SJSA1 (cell line): ENCODE results near the gene XPNPEP2. TPM values are rescaled to one million over a fixed set of nuclear protein-coding genes. Genes with fewer than 3 reads are reported as not detected.

Source experiments
- DNase-seq, 2 experiments: peaks; one replicate each; pipeline ENCODE4 v3.0.0-alpha.2; 2015 to 2020; ENCODE audit warnings: low spot score in 2 of 2, low read depth in 1 of 2
- H3K27ac ChIP-seq: fragments of 250-450 bp; sonication (Bioruptor Pico); 2 replicates; pipeline ENCODE4 v1.5.1; 2020; ENCODE audit warnings: mild to moderate bottlenecking, moderate library complexity
- H3K27me3 ChIP-seq: fragments of 250-450 bp; sonication (Bioruptor Pico); replicated peaks from 2 replicates; pipeline ENCODE4 v1.5.1; 2020; ENCODE audit warnings: mild to moderate bottlenecking, moderate library complexity
- H3K36me3 ChIP-seq: fragments of 250-450 bp; sonication (Bioruptor Pico); 2 replicates; pipeline ENCODE4 v1.5.1; 2020; ENCODE audit warnings: mild to moderate bottlenecking
- H3K4me1 ChIP-seq: fragments of 250-450 bp; sonication (Bioruptor Pico); replicated peaks from 2 replicates; pipeline ENCODE4 v1.6.1; 2021; ENCODE audit warnings: mild to moderate bottlenecking
- H3K4me3 ChIP-seq: fragments of 250-450 bp; sonication (Bioruptor Pico); 2 replicates; pipeline ENCODE4 v1.5.1; 2020; ENCODE audit warnings: mild to moderate bottlenecking
- H3K9me3 ChIP-seq: fragments of 250-450 bp; sonication (Bioruptor Pico); replicated peaks from 2 replicates; pipeline ENCODE4 v1.5.1; 2020; ENCODE audit warnings: mild to moderate bottlenecking
- total RNA-seq: library from RNA; depleted of rRNA; stranded (reverse); fragments of >200 nt; shearing (Covaris generic); gene quantifications from 2 replicates; pipeline ENCODE4 v1.2.3, GENCODE V29; 2014

XPNPEP2 gene
- total RNA-seq, 1 experiment from 2014 or later = 0.03 TPM

- Histone ChIP-seq H3K27me3 (no peaks in the 10 kb centered on the region), H3K9me3 (no peaks in the 10 kb centered on the region), H3K36me3 (no peaks in the 10 kb centered on the region), H3K4me1 (peaks cover 4% of the 10 kb centered on the region; the same call in 1 of the 2 replicates), H3K4me3 (no peak overlapping the region), H3K27ac (no peak overlapping the region)
- no peak for DNase-seq
Observed at GRCh38 chrX:129781680-129782495, 43.1 kb downstream of the XPNPEP2 start.

DNA sequence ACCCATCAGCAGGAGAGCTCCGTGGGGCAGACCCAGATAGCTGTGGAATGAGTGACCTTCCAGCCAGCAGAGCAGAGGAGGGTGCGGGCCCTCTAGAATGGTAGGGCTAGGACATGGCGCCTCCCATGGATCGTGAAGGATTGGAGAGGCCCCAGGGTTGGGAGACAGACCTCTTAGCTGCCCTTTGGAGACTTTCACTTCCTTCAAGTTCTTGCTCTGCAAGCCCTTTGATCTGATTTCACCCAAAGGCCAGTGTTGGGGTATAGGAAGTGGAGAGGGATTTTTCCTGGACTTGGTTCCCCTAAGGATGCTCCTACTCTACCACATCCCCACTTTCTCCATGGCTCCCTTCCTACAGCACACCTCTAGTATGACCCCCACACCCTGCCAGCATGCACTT lies 43.9 kb downstream of the XPNPEP2 start:
- DNase-seq = no peak
- H3K36me3 ChIP-seq = no peaks in the 10 kb centered on the region
- no peaks in the 10 kb centered on the region for H3K27me3 ChIP-seq
- no peak overlapping the region for H3K4me3 ChIP-seq
- H3K9me3 ChIP-seq = no peaks in the 10 kb centered on the region
- H3K4me1 ChIP-seq = no peaks in the 10 kb centered on the region
- no peak overlapping the region for H3K27ac ChIP-seq

DNA sequence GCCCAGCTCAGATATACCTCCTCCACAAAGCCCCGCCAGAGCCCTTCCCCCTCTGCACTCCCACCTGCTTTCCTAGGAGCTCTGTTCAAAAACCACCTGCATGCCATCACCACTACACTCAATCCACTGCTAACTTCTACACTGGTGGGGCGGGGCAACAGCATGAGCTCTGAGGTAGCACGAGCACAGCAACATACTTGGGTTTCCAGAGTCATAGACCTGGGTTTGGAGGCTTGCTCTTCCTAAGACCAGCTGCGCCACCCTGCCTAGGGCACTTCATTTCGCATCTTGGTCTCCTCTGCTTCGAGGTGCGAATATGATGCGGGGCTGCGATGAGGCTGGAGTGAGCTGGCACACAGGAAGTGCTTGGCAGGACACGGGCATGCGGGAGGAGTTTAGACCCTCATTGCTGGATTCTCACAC lies 44.5 kb downstream of the XPNPEP2 start:
- H3K27ac ChIP-seq = no peak overlapping the region
- H3K4me1 ChIP-seq = no peaks in the 10 kb centered on the region
- no peaks in the 10 kb centered on the region for H3K36me3 ChIP-seq
- H3K27me3 ChIP-seq = no peaks in the 10 kb centered on the region
- no peak for DNase-seq
- H3K4me3 ChIP-seq = no peak overlapping the region
- H3K9me3 ChIP-seq = no peaks in the 10 kb centered on the region

DNA sequence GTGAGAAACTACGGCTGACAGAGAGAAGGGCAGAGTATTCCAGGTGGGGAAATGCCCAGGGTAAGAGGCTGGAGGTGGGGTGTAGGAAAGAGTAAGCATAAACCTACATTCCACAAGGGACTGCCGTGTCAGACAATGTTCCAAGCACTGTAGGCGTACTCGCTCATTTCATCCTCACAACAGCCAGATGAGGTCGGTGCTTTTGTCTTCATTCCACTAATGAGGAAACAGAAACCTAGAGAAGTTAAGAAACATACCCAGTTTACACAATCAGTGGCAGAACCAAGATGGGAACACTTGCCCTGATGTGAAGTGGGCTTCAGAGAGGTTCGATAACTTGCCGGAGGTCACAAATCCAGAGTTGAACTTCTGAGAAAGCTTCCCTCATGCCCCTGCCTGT lies 45.6 kb downstream of the XPNPEP2 start:
- Histone ChIP-seq H3K4me1 (no peaks in the 10 kb centered on the region), H3K36me3 (no peaks in the 10 kb centered on the region), H3K27ac (no peak overlapping the region), H3K4me3 (no peak overlapping the region), H3K27me3 (no peaks in the 10 kb centered on the region), H3K9me3 (no peaks in the 10 kb centered on the region)
- no peak for DNase-seq

DNA sequence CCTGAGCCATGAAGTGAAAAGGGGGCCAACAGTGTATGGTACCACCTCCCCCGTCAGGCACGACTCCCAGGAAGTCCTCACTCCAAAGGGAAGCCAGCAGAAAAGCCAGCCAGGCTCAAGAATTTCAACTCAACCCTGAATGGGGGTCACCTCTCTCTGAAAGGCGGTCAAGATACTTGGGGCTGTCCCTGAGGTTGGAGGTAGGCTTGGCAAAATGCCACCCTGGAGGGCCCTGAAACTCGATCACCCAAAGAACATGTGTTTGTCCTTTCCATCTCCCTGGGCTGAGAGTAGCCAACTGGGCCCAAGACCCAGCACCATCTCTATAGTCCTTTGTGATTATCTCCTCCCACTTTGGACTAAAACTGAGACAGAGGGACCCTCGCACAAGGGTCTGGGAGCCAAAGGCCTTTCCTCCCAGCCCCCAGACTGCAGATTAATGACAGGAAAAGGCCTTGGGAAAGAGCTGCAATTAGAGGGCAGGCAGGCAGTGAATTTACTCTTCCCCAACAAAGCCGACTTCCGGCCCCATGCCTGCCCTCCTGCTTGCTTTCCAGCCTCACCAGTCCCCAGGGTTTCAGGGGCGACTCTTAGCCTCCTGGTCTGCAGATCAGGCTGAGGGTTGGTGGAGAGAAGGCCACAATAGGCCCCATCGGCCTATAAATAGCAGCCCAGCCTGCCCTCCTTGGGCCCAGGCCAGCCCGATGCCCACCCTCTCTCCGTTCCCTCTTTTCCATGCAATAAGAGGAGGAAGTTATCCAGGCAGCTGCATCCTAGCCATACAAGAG lies 46.6 kb downstream of the XPNPEP2 start:
- no peaks in the 10 kb centered on the region for H3K36me3 ChIP-seq
- no peaks in the 10 kb centered on the region for H3K4me1 ChIP-seq
- no peaks in the 10 kb centered on the region for H3K27me3 ChIP-seq
- no peak for DNase-seq
- H3K9me3 ChIP-seq = no peaks in the 10 kb centered on the region
- no peak overlapping the region for H3K4me3 ChIP-seq
- no peak overlapping the region for H3K27ac ChIP-seq

DNA sequence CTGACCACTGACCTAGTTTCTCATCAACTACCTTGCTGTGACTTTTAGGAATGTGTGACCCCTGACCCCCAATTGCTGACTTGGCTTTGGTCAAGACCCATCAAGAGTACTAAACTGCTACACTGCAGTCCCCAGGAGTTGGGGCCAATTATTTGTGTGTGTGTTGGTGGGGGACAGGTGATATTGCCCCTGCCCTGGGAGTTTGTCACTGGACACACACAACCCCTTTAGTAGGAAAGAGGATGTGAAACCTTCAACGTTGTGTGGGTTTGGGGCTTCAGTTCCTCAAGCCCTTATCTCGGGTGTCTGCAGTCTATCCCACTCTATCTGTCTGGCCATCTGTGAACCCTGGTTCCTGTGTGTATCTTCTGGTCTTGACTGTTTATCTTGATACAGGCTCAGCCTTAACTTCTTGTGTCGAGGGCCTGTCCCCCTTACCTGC lies 47.5 kb downstream of the XPNPEP2 start:
- no peak for DNase-seq
- H3K27ac ChIP-seq = no peak overlapping the region
- no peak overlapping the region for H3K4me3 ChIP-seq
- no peaks in the 10 kb centered on the region for H3K27me3 ChIP-seq
- H3K4me1 ChIP-seq = no peaks in the 10 kb centered on the region
- no peaks in the 10 kb centered on the region for H3K9me3 ChIP-seq
- H3K36me3 ChIP-seq = no peaks in the 10 kb centered on the region

GRCh38 chrX:129787336-129788055 lies 48.7 kb downstream of the XPNPEP2 start:
- H3K36me3 ChIP-seq = no peaks in the 10 kb centered on the region
- no peak for DNase-seq
- no peak overlapping the region for H3K27ac ChIP-seq

DNA sequence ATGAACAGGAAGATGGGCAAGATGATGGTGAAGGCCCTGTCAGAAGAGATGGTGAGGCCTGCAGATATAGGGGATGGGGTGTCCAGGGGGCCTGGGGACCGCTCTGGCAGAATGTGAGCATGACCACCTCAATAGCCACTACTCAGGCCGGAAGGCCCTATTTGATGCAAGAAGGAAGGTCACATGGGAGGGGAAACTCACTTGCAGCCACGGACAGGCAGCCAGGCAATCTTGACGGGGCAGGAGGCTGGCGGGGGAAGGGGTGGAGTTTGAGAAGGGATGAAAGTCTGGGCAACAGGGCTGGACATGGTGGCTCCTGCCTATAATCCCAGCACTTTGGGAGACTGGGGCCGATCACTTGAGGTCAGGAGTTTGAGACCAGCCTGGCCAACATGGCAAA lies 49.7 kb downstream of the XPNPEP2 start:
- no peaks in the 10 kb centered on the region for H3K9me3 ChIP-seq
- DNase-seq = no peak
- no peak overlapping the region for H3K4me3 ChIP-seq
- H3K27ac ChIP-seq = no peak overlapping the region
- no peaks in the 10 kb centered on the region for H3K4me1 ChIP-seq
- no peaks in the 10 kb centered on the region for H3K36me3 ChIP-seq
- H3K27me3 ChIP-seq = no peaks in the 10 kb centered on the region

More at GRCh38 chrX:129787336-129788055, 48.7 kb downstream of the XPNPEP2 start:
- H3K9me3 ChIP-seq = no peaks in the 10 kb centered on the region
- H3K4me1 ChIP-seq = no peaks in the 10 kb centered on the region
- no peaks in the 10 kb centered on the region for H3K27me3 ChIP-seq
- no peak overlapping the region for H3K4me3 ChIP-seq

GRCh38 chrX:129790146-129790545 lies 51.4 kb downstream of the XPNPEP2 start:
- no peaks in the 10 kb centered on the region for H3K9me3 ChIP-seq
- no peak overlapping the region for H3K4me3 ChIP-seq
- H3K27me3 ChIP-seq = no peaks in the 10 kb centered on the region
- no peaks in the 10 kb centered on the region for H3K36me3 ChIP-seq
- no peaks in the 10 kb centered on the region for H3K4me1 ChIP-seq
- DNase-seq = no peak
- no peak overlapping the region for H3K27ac ChIP-seq

DNA sequence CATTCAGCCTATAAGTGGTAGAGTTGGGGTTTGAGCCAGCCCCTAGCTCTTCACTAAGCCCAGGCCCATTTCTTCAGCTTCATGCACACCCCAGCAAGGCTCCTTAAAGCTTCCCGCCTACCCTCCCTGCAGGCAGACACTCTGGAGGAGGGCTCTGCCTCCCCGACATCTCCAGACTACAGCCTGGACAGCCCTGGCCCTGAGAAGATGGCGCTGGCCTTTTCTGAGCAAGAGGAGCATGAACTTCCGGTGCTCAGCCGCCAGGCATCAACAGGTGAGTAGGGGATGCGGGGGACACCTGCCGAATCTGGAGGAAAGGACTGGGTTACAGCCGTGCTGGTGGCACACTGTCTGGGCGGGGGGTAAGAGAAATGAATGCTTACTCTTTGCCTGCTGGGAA lies 52.0 kb downstream of the XPNPEP2 start:
- no peak overlapping the region for H3K4me3 ChIP-seq
- no peak overlapping the region for H3K27ac ChIP-seq
- H3K36me3 ChIP-seq = no peaks in the 10 kb centered on the region
- no peaks in the 10 kb centered on the region for H3K9me3 ChIP-seq
- no peak for DNase-seq
- H3K27me3 ChIP-seq = no peaks in the 10 kb centered on the region
- H3K4me1 ChIP-seq = no peaks in the 10 kb centered on the region

- no peaks in the 10 kb centered on the region for H3K27me3 ChIP-seq
- H3K4me3 ChIP-seq = no peak overlapping the region
- no peaks in the 10 kb centered on the region for H3K9me3 ChIP-seq
- H3K4me1 ChIP-seq = no peaks in the 10 kb centered on the region
- no peak overlapping the region for H3K27ac ChIP-seq
- no peak for DNase-seq
- no peaks in the 10 kb centered on the region for H3K36me3 ChIP-seq
Observed at GRCh38 chrX:129791336-129791735, 52.6 kb downstream of the XPNPEP2 start.

DNA sequence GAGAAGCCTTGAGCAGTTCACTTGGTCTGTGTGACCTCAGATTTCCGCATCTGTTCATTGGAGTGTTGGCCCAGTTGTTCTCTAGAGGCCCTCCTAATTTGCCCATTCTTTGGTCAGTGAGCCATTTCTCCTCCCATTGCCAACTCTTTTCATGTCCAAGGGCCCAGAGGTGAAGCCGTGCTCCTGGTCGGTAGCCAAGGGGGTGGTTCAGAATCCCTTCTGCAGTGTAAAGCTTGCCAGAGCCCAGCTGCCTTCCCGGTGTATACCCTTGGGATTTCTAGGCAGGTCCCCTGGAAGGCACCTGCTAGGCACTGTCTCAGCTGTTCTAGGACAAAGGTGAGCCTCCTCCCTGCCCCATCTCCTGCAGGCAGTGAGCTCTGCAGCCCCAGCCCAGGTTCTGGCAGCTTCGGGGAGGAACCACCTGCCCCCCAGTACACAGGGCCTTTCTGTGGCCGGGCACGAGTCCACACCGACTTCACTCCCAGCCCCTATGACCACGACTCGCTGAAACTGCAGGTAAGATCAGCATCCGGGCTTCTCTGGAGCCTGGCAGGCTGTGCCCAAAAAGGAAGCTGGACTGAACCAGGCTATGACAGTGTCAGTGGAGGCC lies 53.3 kb downstream of the XPNPEP2 start:
- H3K27me3 ChIP-seq = no peaks in the 10 kb centered on the region
- H3K36me3 ChIP-seq = no peaks in the 10 kb centered on the region
- no peak for DNase-seq
- H3K4me3 ChIP-seq = no peak overlapping the region
- H3K9me3 ChIP-seq = no peaks in the 10 kb centered on the region
- H3K27ac ChIP-seq = no peak overlapping the region
- H3K4me1 ChIP-seq = no peaks in the 10 kb centered on the region

DNA sequence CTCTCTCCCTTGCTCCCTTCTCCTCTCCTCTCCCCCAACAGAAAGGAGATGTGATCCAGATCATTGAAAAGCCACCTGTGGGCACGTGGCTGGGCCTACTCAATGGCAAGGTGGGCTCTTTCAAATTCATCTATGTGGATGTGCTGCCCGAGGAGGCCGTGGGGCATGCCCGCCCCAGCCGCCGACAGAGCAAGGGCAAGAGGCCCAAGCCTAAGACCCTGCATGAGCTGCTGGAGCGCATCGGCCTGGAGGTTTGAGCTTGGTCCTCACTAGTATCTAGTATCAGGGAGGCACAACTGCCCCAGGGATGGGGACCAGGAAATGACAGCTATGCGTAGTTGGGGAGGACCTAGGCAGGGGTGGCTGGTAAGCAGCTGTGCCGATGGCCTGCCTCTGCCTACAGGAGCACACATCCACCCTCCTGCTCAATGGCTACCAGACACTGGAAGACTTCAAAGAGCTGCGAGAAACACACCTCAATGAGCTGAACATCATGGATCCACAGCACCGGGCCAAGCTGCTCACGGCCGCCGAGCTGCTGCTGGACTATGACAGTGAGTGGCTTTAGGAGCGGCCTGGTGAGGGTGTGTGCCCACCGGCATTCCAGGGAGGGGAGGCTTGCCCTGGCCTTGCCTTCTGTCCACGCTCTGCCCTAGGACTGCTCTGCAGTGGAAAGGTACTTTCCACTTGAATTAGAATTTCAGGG lies 54.0 kb downstream of the XPNPEP2 start:
- no peaks in the 10 kb centered on the region for H3K9me3 ChIP-seq
- no peaks in the 10 kb centered on the region for H3K36me3 ChIP-seq
- H3K4me1 ChIP-seq = no peaks in the 10 kb centered on the region
- H3K27ac ChIP-seq = no peak overlapping the region
- DNase-seq = no peak
- no peak overlapping the region for H3K4me3 ChIP-seq
- no peaks in the 10 kb centered on the region for H3K27me3 ChIP-seq
